ENCODE results near the gene CEP170B. TPM values are rescaled to one million over a fixed set of nuclear protein-coding genes. Genes with fewer than 3 reads are reported as not detected.

Gene CEP170B
- total and polyA plus RNA-seq, 4 donors = 1.5 to 10.9 (median 6.7) TPM

- Histone ChIP-seq H3K4me3 (ENCODE audit: low read depth in 1 of 3, low read length in 3 of 3) (no peak overlapping the region), H3K4me1 (ENCODE audit: control insufficient read depth in 4 of 4, insufficient read depth in 4 of 4, low read length in 3 of 4) (peaks cover 6 to 13% (median 8%) of the 10 kb centered on the region in 4 donors), H3K36me3 (ENCODE audit: control insufficient read depth in 4 of 4, insufficient read depth in 3 of 4, low read depth in 1 of 4, low read length in 3 of 4) (no peaks in the 10 kb centered on the region), H3K9me3 (ENCODE audit: control insufficient read depth in 4 of 4, low read length in 3 of 4) (no peaks in the 10 kb centered on the region), H3K27ac (ENCODE audit: low read depth in 1 of 2, low read length in 2 of 2) (no peak overlapping the region), H3K9ac (ENCODE audit: low read depth in 1 of 2, low read length in 2 of 2) (no peak overlapping the region), H3K27me3 (ENCODE audit: control insufficient read depth in 4 of 4, insufficient read depth in 4 of 4, low read length in 3 of 4) (peaks cover 0 to 2% (median 0%) of the 10 kb centered on the region in 4 donors)
- 91% methylated on average over 27 of the region's 27 CpGs for WGBS
- DNase-seq (ENCODE audit: low spot score) = no peak
- no peak for TF ChIP-seq ATF3 (IDR thresholded peaks at IDR 0.05)
- no peak for TF ChIP-seq RAD21 (IDR thresholded peaks at IDR 0.05)
- no peak for TF ChIP-seq SP1 (IDR thresholded peaks at IDR 0.05)
- no peak for TF ChIP-seq NR2F2 (IDR thresholded peaks at IDR 0.05)
- TF ChIP-seq FOXA1 (IDR thresholded peaks at IDR 0.05) = no peak
- TF ChIP-seq HNF4G (IDR thresholded peaks at IDR 0.05) = no peak
- TF ChIP-seq CTCF (IDR thresholded peaks at IDR 0.05; ENCODE audit: low read depth, low read length, missing input control) = no peak
- TF ChIP-seq, protein P1, sequence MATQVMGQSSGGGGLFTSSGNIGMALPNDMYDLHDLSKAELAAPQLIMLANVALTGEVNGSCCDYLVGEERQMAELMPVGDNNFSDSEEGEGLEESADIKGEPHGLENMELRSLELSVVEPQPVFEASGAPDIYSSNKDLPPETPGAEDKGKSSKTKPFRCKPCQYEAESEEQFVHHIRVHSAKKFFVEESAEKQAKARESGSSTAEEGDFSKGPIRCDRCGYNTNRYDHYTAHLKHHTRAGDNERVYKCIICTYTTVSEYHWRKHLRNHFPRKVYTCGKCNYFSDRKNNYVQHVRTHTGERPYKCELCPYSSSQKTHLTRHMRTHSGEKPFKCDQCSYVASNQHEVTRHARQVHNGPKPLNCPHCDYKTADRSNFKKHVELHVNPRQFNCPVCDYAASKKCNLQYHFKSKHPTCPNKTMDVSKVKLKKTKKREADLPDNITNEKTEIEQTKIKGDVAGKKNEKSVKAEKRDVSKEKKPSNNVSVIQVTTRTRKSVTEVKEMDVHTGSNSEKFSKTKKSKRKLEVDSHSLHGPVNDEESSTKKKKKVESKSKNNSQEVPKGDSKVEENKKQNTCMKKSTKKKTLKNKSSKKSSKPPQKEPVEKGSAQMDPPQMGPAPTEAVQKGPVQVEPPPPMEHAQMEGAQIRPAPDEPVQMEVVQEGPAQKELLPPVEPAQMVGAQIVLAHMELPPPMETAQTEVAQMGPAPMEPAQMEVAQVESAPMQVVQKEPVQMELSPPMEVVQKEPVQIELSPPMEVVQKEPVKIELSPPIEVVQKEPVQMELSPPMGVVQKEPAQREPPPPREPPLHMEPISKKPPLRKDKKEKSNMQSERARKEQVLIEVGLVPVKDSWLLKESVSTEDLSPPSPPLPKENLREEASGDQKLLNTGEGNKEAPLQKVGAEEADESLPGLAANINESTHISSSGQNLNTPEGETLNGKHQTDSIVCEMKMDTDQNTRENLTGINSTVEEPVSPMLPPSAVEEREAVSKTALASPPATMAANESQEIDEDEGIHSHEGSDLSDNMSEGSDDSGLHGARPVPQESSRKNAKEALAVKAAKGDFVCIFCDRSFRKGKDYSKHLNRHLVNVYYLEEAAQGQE (IDR thresholded peaks at IDR 0.05) = no peak
- TF ChIP-seq MAX (IDR thresholded peaks at IDR 0.05) = no peak
- no peak for TF ChIP-seq ZBTB33 (IDR thresholded peaks at IDR 0.05)
- TF ChIP-seq EGR1 (IDR thresholded peaks at IDR 0.05; ENCODE audit: low read depth in 2 of 2) = no peak
- TF ChIP-seq HNF4A (conservative IDR thresholded peaks at IDR 0.05) = no peak
- no peak for TF ChIP-seq TAF1 (conservative IDR thresholded peaks at IDR 0.05)
Observed at GRCh38 chr14:104821971-104822608, 43.0 kb upstream of the CEP170B start.
